ENCODE results near the gene FOSL1. TPM values are rescaled to one million over a fixed set of nuclear protein-coding genes. Genes with fewer than 3 reads are reported as not detected.

The FOSL1 gene
- total RNA-seq, 1 experiment from 2014 or later: 20.5 TPM

DNA sequence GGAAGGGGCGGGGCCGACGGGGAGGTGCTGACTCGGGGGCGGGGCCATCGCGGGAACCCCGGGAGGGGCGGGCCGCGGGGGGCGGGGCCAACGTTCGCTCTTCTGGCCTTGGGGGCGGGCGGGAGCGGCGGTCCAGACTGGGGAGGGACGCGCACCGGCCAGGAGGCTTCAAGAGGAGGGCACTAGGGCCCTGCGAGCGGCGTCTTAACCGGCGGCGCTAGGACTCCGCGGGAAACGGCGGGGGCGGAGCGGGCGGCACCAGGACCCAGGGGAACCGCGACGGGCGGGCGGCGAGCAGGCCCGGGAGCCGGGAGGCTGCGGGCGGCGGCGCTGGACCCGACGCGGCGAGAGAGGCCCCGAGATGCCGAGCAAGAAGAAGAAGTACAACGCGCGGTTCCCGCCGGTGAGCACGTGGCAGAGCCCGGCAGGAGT lies 19.0 kb upstream of the FOSL1 start, which contains the start of gene DRAP1:
Gene DRAP1, plus strand, starts transcription at position 286 of the 432 bp plus-strand sequence. Its CDS starts 76 bp downstream, at position 362.
- ChIA-PET POLR2A (no interaction called here), CTCF (interaction anchor here (1.0 to 2.3 kb wide), 5 partner anchors 13 to 35 kb away, joined by 3 to 23 read pairs (median 4); partner anchors contain the start of genes CCDC85B and FIBP)
- Mint-ChIP-seq H3K4me1 (peaks cover 18% of the 10 kb centered on the region), H3K9me3 (no peaks in the 10 kb centered on the region), H3K36me3 (peaks cover 12% of the 10 kb centered on the region), H3K4me3 (peak within 1 kb of the TSS; percentile 83), H3K27ac (peak within 1 kb of the TSS; percentile 11), H3K27me3 (ENCODE audit: low read depth) (peaks cover 3% of the 10 kb centered on the region; the same call in 1 of the 2 replicates)
- DNase-seq (ENCODE audit: low spot score): peak; percentile 99
- ATAC-seq: peak; percentile 90
- TF ChIP-seq, protein P1, sequence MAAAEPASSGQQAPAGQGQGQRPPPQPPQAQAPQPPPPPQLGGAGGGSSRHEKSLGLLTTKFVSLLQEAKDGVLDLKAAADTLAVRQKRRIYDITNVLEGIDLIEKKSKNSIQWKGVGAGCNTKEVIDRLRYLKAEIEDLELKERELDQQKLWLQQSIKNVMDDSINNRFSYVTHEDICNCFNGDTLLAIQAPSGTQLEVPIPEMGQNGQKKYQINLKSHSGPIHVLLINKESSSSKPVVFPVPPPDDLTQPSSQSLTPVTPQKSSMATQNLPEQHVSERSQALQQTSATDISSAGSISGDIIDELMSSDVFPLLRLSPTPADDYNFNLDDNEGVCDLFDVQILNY (CRISPR knock-in tag; IDR thresholded peaks at IDR 0.05): peak; percentile 75
- no peak for TF ChIP-seq OVOL2 (CRISPR knock-in tag; IDR thresholded peaks at IDR 0.05; ENCODE audit: borderline replicate concordance)
- peak; percentile 82; the same call in 1 of the 2 replicates for TF ChIP-seq ZNF232 (CRISPR knock-in tag; IDR thresholded peaks at IDR 0.05)
- peak; percentile 80; the same call in 1 of the 2 replicates for TF ChIP-seq CREM (CRISPR knock-in tag; IDR thresholded peaks at IDR 0.05)
- TF ChIP-seq, protein P2, sequence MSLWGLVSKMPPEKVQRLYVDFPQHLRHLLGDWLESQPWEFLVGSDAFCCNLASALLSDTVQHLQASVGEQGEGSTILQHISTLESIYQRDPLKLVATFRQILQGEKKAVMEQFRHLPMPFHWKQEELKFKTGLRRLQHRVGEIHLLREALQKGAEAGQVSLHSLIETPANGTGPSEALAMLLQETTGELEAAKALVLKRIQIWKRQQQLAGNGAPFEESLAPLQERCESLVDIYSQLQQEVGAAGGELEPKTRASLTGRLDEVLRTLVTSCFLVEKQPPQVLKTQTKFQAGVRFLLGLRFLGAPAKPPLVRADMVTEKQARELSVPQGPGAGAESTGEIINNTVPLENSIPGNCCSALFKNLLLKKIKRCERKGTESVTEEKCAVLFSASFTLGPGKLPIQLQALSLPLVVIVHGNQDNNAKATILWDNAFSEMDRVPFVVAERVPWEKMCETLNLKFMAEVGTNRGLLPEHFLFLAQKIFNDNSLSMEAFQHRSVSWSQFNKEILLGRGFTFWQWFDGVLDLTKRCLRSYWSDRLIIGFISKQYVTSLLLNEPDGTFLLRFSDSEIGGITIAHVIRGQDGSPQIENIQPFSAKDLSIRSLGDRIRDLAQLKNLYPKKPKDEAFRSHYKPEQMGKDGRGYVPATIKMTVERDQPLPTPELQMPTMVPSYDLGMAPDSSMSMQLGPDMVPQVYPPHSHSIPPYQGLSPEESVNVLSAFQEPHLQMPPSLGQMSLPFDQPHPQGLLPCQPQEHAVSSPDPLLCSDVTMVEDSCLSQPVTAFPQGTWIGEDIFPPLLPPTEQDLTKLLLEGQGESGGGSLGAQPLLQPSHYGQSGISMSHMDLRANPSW (CRISPR knock-in tag; conservative IDR thresholded peaks at IDR 0.05; ENCODE audit: low read depth): no peak
- no peak for TF ChIP-seq ELF4 (CRISPR knock-in tag; IDR thresholded peaks at IDR 0.05; ENCODE audit: low read depth)
- TF ChIP-seq CREB1 (CRISPR knock-in tag; IDR thresholded peaks at IDR 0.05): no peak
- TF ChIP-seq, protein P3, sequence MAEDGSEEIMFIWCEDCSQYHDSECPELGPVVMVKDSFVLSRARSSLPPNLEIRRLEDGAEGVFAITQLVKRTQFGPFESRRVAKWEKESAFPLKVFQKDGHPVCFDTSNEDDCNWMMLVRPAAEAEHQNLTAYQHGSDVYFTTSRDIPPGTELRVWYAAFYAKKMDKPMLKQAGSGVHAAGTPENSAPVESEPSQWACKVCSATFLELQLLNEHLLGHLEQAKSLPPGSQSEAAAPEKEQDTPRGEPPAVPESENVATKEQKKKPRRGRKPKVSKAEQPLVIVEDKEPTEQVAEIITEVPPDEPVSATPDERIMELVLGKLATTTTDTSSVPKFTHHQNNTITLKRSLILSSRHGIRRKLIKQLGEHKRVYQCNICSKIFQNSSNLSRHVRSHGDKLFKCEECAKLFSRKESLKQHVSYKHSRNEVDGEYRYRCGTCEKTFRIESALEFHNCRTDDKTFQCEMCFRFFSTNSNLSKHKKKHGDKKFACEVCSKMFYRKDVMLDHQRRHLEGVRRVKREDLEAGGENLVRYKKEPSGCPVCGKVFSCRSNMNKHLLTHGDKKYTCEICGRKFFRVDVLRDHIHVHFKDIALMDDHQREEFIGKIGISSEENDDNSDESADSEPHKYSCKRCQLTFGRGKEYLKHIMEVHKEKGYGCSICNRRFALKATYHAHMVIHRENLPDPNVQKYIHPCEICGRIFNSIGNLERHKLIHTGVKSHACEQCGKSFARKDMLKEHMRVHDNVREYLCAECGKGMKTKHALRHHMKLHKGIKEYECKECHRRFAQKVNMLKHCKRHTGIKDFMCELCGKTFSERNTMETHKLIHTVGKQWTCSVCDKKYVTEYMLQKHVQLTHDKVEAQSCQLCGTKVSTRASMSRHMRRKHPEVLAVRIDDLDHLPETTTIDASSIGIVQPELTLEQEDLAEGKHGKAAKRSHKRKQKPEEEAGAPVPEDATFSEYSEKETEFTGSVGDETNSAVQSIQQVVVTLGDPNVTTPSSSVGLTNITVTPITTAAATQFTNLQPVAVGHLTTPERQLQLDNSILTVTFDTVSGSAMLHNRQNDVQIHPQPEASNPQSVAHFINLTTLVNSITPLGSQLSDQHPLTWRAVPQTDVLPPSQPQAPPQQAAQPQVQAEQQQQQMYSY (CRISPR knock-in tag; IDR thresholded peaks at IDR 0.05): no peak
- TF ChIP-seq TP53 (CRISPR knock-in tag; IDR thresholded peaks at IDR 0.05): peak; percentile 76; the same call in 1 of the 2 replicates
- TF ChIP-seq ESRRA (CRISPR knock-in tag; IDR thresholded peaks at IDR 0.05; ENCODE audit: borderline replicate concordance): no peak
- TF ChIP-seq ZNF396 (CRISPR knock-in tag; IDR thresholded peaks at IDR 0.05; ENCODE audit: borderline replicate concordance): no peak
- TF ChIP-seq ATF1 (CRISPR knock-in tag; IDR thresholded peaks at IDR 0.05): peak; percentile 47; the same call in 1 of the 2 replicates
- TF ChIP-seq, protein P4, sequence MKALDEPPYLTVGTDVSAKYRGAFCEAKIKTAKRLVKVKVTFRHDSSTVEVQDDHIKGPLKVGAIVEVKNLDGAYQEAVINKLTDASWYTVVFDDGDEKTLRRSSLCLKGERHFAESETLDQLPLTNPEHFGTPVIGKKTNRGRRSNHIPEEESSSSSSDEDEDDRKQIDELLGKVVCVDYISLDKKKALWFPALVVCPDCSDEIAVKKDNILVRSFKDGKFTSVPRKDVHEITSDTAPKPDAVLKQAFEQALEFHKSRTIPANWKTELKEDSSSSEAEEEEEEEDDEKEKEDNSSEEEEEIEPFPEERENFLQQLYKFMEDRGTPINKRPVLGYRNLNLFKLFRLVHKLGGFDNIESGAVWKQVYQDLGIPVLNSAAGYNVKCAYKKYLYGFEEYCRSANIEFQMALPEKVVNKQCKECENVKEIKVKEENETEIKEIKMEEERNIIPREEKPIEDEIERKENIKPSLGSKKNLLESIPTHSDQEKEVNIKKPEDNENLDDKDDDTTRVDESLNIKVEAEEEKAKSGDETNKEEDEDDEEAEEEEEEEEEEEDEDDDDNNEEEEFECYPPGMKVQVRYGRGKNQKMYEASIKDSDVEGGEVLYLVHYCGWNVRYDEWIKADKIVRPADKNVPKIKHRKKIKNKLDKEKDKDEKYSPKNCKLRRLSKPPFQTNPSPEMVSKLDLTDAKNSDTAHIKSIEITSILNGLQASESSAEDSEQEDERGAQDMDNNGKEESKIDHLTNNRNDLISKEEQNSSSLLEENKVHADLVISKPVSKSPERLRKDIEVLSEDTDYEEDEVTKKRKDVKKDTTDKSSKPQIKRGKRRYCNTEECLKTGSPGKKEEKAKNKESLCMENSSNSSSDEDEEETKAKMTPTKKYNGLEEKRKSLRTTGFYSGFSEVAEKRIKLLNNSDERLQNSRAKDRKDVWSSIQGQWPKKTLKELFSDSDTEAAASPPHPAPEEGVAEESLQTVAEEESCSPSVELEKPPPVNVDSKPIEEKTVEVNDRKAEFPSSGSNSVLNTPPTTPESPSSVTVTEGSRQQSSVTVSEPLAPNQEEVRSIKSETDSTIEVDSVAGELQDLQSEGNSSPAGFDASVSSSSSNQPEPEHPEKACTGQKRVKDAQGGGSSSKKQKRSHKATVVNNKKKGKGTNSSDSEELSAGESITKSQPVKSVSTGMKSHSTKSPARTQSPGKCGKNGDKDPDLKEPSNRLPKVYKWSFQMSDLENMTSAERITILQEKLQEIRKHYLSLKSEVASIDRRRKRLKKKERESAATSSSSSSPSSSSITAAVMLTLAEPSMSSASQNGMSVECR (CRISPR knock-in tag; IDR thresholded peaks at IDR 0.05; ENCODE audit: borderline replicate concordance): no peak
- TF ChIP-seq, protein P5, sequence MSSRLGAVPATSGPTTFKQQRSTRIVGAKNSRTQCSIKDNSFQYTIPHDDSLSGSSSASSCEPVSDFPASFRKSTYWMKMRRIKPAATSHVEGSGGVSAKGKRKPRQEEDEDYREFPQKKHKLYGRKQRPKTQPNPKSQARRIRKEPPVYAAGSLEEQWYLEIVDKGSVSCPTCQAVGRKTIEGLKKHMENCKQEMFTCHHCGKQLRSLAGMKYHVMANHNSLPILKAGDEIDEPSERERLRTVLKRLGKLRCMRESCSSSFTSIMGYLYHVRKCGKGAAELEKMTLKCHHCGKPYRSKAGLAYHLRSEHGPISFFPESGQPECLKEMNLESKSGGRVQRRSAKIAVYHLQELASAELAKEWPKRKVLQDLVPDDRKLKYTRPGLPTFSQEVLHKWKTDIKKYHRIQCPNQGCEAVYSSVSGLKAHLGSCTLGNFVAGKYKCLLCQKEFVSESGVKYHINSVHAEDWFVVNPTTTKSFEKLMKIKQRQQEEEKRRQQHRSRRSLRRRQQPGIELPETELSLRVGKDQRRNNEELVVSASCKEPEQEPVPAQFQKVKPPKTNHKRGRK (CRISPR knock-in tag; IDR thresholded peaks at IDR 0.05; ENCODE audit: borderline replicate concordance): no peak
- TF ChIP-seq NFATC4 (CRISPR knock-in tag; IDR thresholded peaks at IDR 0.05): no peak
- no peak for TF ChIP-seq ZNF423 (CRISPR knock-in tag; IDR thresholded peaks at IDR 0.05)
- TF ChIP-seq, protein P6, sequence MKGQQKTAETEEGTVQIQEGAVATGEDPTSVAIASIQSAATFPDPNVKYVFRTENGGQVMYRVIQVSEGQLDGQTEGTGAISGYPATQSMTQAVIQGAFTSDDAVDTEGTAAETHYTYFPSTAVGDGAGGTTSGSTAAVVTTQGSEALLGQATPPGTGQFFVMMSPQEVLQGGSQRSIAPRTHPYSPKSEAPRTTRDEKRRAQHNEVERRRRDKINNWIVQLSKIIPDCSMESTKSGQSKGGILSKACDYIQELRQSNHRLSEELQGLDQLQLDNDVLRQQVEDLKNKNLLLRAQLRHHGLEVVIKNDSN (CRISPR knock-in tag; IDR thresholded peaks at IDR 0.05): no peak; the same call in 1 of the 2 replicates
- TF ChIP-seq, protein P7, sequence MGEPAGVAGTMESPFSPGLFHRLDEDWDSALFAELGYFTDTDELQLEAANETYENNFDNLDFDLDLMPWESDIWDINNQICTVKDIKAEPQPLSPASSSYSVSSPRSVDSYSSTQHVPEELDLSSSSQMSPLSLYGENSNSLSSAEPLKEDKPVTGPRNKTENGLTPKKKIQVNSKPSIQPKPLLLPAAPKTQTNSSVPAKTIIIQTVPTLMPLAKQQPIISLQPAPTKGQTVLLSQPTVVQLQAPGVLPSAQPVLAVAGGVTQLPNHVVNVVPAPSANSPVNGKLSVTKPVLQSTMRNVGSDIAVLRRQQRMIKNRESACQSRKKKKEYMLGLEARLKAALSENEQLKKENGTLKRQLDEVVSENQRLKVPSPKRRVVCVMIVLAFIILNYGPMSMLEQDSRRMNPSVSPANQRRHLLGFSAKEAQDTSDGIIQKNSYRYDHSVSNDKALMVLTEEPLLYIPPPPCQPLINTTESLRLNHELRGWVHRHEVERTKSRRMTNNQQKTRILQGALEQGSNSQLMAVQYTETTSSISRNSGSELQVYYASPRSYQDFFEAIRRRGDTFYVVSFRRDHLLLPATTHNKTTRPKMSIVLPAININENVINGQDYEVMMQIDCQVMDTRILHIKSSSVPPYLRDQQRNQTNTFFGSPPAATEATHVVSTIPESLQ (CRISPR knock-in tag; IDR thresholded peaks at IDR 0.05): no peak
- TF ChIP-seq, protein P8, sequence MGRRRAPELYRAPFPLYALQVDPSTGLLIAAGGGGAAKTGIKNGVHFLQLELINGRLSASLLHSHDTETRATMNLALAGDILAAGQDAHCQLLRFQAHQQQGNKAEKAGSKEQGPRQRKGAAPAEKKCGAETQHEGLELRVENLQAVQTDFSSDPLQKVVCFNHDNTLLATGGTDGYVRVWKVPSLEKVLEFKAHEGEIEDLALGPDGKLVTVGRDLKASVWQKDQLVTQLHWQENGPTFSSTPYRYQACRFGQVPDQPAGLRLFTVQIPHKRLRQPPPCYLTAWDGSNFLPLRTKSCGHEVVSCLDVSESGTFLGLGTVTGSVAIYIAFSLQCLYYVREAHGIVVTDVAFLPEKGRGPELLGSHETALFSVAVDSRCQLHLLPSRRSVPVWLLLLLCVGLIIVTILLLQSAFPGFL (CRISPR knock-in tag; IDR thresholded peaks at IDR 0.05; ENCODE audit: borderline replicate concordance): peak; percentile 47; the same call in 1 of the 2 replicates
- 0 out of 2 replicates have a peak, but pooled peaks have one; percentile 54 for TF ChIP-seq RELA (CRISPR knock-in tag; IDR thresholded peaks at IDR 0.05; ENCODE audit: borderline replicate concordance)
